Measurements from ENCODE around the gene TNFAIP8L2. TPM values are rescaled to one million over a fixed set of nuclear protein-coding genes. Genes with fewer than 3 reads are reported as not detected.

TNFAIP8L2 gene
- total RNA-seq, 1 experiment from 2014 or later = not detected

DNA sequence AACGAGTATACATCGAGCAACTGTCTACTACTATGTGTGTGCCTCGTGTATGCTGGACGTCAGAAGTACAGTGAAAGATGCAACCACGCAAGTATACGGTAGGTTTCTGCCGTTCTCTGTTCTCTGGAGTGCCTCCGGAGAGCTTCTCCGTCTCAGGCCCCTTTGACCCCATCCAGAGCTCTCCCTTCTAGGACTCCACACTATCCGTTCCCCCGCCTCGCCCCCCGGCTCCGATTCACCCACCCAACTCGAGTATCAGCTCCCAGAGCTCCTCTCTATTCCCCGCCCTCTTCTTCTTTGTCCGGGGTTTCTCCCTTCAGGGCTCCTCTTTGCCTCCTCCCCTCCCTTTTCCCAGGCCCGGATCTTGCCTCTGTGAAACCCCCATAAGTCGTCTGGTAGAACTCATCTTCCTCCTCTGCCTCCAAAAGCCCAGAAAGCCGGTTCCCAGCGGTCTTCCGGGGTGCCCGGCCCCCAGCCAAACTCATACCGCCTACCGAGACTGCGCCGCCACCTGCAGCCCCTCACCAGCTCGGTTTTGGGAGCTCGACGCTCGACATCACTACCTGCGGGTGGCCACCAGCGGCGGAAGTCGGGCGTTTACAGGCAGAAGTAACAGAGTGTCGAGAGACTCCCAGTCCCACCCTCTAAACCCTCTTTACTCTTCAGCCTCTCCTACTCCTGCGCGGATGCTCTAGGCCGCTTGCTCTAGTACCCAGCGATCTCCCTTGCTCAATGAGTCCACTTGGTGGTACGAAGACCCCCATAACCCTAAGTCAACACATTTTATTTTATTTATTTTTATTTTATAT lies 33.4 kb downstream of the TNFAIP8L2 start, which contains the start of gene VPS72 (continued):
- TF ChIP-seq, protein P1, sequence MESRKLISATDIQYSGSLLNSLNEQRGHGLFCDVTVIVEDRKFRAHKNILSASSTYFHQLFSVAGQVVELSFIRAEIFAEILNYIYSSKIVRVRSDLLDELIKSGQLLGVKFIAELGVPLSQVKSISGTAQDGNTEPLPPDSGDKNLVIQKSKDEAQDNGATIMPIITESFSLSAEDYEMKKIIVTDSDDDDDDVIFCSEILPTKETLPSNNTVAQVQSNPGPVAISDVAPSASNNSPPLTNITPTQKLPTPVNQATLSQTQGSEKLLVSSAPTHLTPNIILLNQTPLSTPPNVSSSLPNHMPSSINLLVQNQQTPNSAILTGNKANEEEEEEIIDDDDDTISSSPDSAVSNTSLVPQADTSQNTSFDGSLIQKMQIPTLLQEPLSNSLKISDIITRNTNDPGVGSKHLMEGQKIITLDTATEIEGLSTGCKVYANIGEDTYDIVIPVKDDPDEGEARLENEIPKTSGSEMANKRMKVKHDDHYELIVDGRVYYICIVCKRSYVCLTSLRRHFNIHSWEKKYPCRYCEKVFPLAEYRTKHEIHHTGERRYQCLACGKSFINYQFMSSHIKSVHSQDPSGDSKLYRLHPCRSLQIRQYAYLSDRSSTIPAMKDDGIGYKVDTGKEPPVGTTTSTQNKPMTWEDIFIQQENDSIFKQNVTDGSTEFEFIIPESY (IDR thresholded peaks at IDR 0.05; ENCODE audit: extremely low read depth, insufficient replicate concordance, low read length) = peak; percentile 46
- no peak for TF ChIP-seq EGR1 (IDR thresholded peaks at IDR 0.05; ENCODE audit: low read depth)
- no peak for TF ChIP-seq CEBPB (IDR thresholded peaks at IDR 0.05; ENCODE audit: low read depth)
- TF ChIP-seq ELF1 (IDR thresholded peaks at IDR 0.05; ENCODE audit: borderline replicate concordance, low read depth) = no peak

- H3K4me3 ChIP-seq (replicated peaks in 1 of 2; ENCODE audit: low read depth in 1 of 2, low read length in 2 of 2) = no peak overlapping the region
- TF ChIP-seq, protein P1 (IDR thresholded peaks at IDR 0.05; ENCODE audit: extremely low read depth, insufficient replicate concordance, low read length) = no peak
- TF ChIP-seq ZNF274 (IDR thresholded peaks at IDR 0.05; ENCODE audit: low read depth, low read length) = no peak
- TF ChIP-seq, protein P2, sequence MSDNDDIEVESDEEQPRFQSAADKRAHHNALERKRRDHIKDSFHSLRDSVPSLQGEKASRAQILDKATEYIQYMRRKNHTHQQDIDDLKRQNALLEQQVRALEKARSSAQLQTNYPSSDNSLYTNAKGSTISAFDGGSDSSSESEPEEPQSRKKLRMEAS (IDR thresholded peaks at IDR 0.05) = no peak
- H4K20me1 ChIP-seq (ENCODE audit: insufficient read depth) = no peaks in the 10 kb centered on the region
- ChIA-PET POLR2A (no interaction called here), RAD21 (ENCODE audit: low non-redundant PET in 1 of 2, low total read pairs in 2 of 2, uncharacterized antibody in 2 of 2, unreplicated experiment in 2 of 2) (interaction anchor here in 1 of 2 experiments (0.6 kb wide), 1 partner anchor 30 kb away, joined by 3 read pairs; no protein-coding TSS in a partner anchor), CTCF (no interaction called here)
- no peak for ATAC-seq
- H3K9ac ChIP-seq (ENCODE audit: low read length) = no peak overlapping the region
- no peak overlapping the region for H2AFZ ChIP-seq (ENCODE audit: low read depth, low read length, poor library complexity, severe bottlenecking)
- H3K9me2 ChIP-seq (ENCODE audit: insufficient read depth) = no peaks in the 10 kb centered on the region
- no peak for DNase-seq (ENCODE audit: low read depth, low spot score)
- peaks cover 47% of the 10 kb centered on the region for H3K79me2 ChIP-seq (ENCODE audit: insufficient read depth, low read length)
- no peak overlapping the region for H3K4me2 ChIP-seq (ENCODE audit: low read length)
- no peaks in the 10 kb centered on the region for H3K9me3 ChIP-seq (ENCODE audit: control insufficient read depth in 1 of 2, insufficient read depth in 1 of 2, low read depth in 1 of 2, low read length in 2 of 2)
- intact Hi-C loops (cut with micrococcal nuclease) = no loop called here
- H3K27ac ChIP-seq (ENCODE audit: low read depth, low read length) = no peak overlapping the region
- no peaks in the 10 kb centered on the region for H3K36me3 ChIP-seq (ENCODE audit: control insufficient read depth in 1 of 2, insufficient read depth in 2 of 2, low read length in 2 of 2)
- H3K27me3 ChIP-seq (ENCODE audit: insufficient read depth, low read length) = no peaks in the 10 kb centered on the region
- peaks cover 20 to 39% of the 10 kb centered on the region in 2 experiments for H3K4me1 ChIP-seq (ENCODE audit: control insufficient read depth in 1 of 2, insufficient read depth in 2 of 2, low read length in 2 of 2)
- BruUV-seq (replicated peaks) = no TSS peak
Measured at GRCh38 chr1:151192047-151192446, 35.6 kb downstream of the TNFAIP8L2 start.
